BJ (cell line): ENCODE measurements around the gene COP1. TPM values are rescaled to one million over a fixed set of nuclear protein-coding genes. Genes with fewer than 3 reads are reported as not detected.

ENCODE experiments used
- CTCF ChIA-PET: fragments of 350-600 bp; formaldehyde crosslinking; extraction: SDS; loops from one replicate; lab custom pipeline; 2021; ENCODE audit warnings: antibody characterized with exemption, inconsistent platforms; lab: Yijun Ruan, JAX
- POLR2A ChIA-PET: fragments of 300-600 bp; sonication (Branson Sonifier 250); formaldehyde crosslinking; extraction: SDS; loops from one replicate; lab custom pipeline; 2021; ENCODE audit warnings: antibody characterized with exemption; lab: Charles Lee
- DNase-seq: peaks from one replicate; pipeline ENCODE4 v3.0.0-alpha.2; 2011; ENCODE audit warnings: low read depth
- H3K27me3 ChIP-seq: 2 replicates; pipeline ENCODE4 v1.6.0; 2011; ENCODE audit warnings: low read length; ENCODE audit not compliant: control insufficient read depth, insufficient read depth
- H3K36me3 ChIP-seq: 2 replicates; pipeline ENCODE4 v1.5.1; 2011; ENCODE audit warnings: low read length; ENCODE audit not compliant: control insufficient read depth, insufficient read depth
- H3K4me3 ChIP-seq: 2 replicates; pipeline ENCODE4 v1.5.1; 2011; ENCODE audit warnings: low read depth, mild to moderate bottlenecking, control low read depth, low read length
- polyA plus RNA-seq: library from polyadenylated mRNA; depleted of rRNA; stranded (reverse); fragments of >200 nt; gene quantifications from 2 replicates; pipeline ENCODE4 v1.2.3, GENCODE V29; 2011
- TF ChIP-seq, protein P1 (sequence below): IDR thresholded peaks from 2 replicates; pipeline ENCODE4 v1.5.1; 2011; ENCODE audit warnings: low read depth, mild to moderate bottlenecking, control low read depth, inconsistent platforms, low read length, moderate library complexity; ENCODE audit not compliant: insufficient read depth

COP1 gene
- polyA plus RNA-seq, 1 experiment: 14.8 TPM

DNA sequence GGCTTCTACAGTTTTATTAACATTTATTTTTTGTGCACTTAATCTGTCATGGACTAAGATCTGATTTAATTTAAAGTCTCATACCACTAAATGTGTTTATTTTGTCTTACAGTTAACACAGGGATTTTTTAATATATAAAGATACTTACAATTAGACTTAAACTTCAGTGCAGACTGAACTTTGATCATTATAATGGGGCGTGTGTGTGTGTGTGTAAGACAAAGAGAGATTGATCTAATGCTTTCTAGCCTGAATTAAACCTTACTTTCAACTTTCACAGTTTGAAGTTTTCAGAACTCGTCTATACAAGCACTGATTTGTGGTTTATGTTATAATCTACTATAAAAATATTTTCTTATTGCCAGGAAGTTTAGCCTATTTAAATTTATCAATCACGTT is 150.8 kb downstream of the COP1 start:
- Histone ChIP-seq H3K4me3 (no peak overlapping the region), H3K27me3 (no peaks in the 10 kb centered on the region), H3K36me3 (no peaks in the 10 kb centered on the region)
- CTCF ChIA-PET: no interaction called here
- TF ChIP-seq, protein P1, sequence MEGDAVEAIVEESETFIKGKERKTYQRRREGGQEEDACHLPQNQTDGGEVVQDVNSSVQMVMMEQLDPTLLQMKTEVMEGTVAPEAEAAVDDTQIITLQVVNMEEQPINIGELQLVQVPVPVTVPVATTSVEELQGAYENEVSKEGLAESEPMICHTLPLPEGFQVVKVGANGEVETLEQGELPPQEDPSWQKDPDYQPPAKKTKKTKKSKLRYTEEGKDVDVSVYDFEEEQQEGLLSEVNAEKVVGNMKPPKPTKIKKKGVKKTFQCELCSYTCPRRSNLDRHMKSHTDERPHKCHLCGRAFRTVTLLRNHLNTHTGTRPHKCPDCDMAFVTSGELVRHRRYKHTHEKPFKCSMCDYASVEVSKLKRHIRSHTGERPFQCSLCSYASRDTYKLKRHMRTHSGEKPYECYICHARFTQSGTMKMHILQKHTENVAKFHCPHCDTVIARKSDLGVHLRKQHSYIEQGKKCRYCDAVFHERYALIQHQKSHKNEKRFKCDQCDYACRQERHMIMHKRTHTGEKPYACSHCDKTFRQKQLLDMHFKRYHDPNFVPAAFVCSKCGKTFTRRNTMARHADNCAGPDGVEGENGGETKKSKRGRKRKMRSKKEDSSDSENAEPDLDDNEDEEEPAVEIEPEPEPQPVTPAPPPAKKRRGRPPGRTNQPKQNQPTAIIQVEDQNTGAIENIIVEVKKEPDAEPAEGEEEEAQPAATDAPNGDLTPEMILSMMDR: no peak
- no peak for DNase-seq
- POLR2A ChIA-PET: no interaction called here

DNA sequence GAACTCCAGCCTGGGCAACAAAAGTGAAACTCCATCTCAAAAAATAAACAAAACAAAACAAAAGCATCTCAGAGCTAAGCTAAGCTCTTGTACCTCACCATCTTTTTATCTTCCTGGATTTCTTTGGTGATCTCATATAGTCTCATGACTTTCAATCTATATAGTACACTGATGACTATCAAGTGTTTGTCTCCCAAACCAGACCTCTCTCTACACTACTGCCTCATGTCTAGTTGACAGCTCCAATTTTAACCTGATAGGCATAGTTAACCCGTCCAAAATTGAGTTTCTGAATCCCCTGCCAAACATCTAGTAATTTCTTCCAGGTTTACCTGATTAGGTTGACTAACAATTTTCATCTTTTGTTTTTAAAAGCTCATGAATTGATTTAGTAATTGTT is 151.7 kb downstream of the COP1 start:
- DNase-seq: no peak
- POLR2A ChIA-PET: no interaction called here
- no peaks in the 10 kb centered on the region for H3K27me3 ChIP-seq
- no peak overlapping the region for H3K4me3 ChIP-seq
- H3K36me3 ChIP-seq: no peaks in the 10 kb centered on the region
- CTCF ChIA-PET: no interaction called here
- TF ChIP-seq, protein P1: no peak

DNA sequence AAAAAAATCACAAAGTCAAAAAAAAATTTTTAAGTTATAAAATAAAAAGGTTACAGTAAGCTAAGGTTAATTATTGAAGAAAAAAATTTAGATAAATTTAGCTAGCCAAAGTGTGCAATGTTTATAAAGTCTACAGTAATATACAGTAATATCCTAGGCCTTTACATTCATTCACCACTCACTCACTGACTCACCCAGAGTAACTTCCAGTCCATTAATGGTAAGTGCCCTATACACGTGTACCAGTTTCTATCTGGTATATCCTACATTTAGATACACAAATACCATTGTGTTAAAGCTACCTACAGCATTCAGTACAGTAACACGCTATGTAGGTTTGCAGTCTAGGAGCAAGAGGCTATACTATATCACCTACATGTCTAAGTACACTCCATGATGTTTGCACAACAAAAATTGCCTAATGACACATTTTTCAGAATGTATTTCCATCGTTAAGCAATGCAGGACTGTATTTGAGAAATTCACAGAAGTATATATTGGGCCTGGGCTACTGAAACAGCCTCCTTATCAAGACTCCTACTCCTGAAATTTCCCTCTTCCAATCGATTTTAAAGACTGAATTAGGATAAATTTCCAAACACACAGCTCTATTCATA is 155.1 kb downstream of the COP1 start:
- no peak for DNase-seq
- Histone ChIP-seq H3K4me3 (no peak overlapping the region), H3K36me3 (no peaks in the 10 kb centered on the region), H3K27me3 (no peaks in the 10 kb centered on the region)
- TF ChIP-seq, protein P1: no peak
- CTCF ChIA-PET: interaction anchor here (0.7 to 1.3 kb wide), 3 partner anchors 11 to 129 kb away, joined by 3 to 4 read pairs (median 3); no protein-coding TSS in a partner anchor
- POLR2A ChIA-PET: interaction anchor here (0.6 kb wide), 1 partner anchor 245 kb away, joined by 3 read pairs; no protein-coding TSS in a partner anchor

DNA sequence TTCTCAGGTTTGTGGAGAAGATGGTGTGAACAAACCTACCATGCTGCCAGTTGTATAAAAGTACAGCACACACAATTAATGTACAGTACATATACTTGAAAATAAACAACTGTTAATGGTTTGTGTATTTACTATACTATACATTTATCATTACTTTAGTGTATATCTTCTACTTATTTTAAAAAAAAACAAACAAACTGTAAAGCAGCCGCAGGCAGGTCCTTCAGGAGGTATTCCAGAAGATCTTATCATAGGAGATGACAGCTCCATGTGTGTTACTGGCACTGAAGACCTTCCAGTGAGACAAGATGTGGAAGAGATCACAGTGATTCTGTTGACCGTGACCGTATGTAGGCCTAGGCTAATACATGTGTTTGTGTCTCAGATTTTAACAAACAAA is 155.7 kb downstream of the COP1 start:
- no peak for DNase-seq

DNA sequence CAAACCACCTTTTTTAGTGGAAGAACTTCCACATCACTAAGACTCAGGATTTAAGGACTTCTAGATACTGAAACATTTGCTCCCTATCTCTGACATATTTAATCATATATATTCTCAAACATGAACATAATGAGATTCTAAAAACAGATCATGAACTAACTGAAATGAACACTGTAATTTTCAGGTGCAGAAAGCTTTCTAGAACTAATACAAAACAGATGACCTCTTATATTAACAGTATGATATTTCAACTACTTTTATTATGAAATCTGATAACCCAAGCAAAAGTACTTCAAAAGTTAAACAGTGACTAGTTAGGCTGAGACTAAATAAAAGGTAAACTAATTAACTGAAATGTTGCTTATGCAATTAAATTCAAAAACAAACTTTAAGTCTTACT is 157.5 kb downstream of the COP1 start:
- H3K27me3 ChIP-seq: no peaks in the 10 kb centered on the region
- POLR2A ChIA-PET: no interaction called here
- DNase-seq: no peak
- CTCF ChIA-PET: no interaction called here
- TF ChIP-seq, protein P1: no peak
- H3K4me3 ChIP-seq: no peak overlapping the region
- no peaks in the 10 kb centered on the region for H3K36me3 ChIP-seq

More for the DNA sequence above, 155.7 kb downstream of the COP1 start:
- TF ChIP-seq, protein P1: no peak
- Histone ChIP-seq H3K27me3 (no peaks in the 10 kb centered on the region), H3K36me3 (no peaks in the 10 kb centered on the region), H3K4me3 (no peak overlapping the region)
- ChIA-PET POLR2A (no interaction called here), CTCF (interaction anchor here (0.7 to 1.3 kb wide), 3 partner anchors 12 to 128 kb away, joined by 3 to 4 read pairs (median 3); no protein-coding TSS in a partner anchor)
